SK-N-SH treated with all-trans-retinoic acid at 6 μM for 48 hours (cell line): ENCODE measurements around the gene DOCK4.
A peak's percentile ranks its signal among the peaks of the same experiment; 100 is the strongest.

Source experiments
- ATAC-seq: fragments of 200-7000 bp; cut with Tn5 transposase; 3 replicates; pipeline ENCODE4 v1.9.1; 2020; ENCODE audit warnings: mild to moderate bottlenecking, moderate library complexity
- ARNTL ChIP-seq: fragments of 450-650 bp; formaldehyde crosslinking; IDR thresholded peaks from 2 replicates; pipeline ENCODE4 v1.5.0; 2020; ENCODE audit warnings: low read depth, mild to moderate bottlenecking, moderate library complexity, borderline replicate concordance
- CSDC2 ChIP-seq: fragments of 250-450 bp; sonication (Bioruptor Pico); IDR thresholded peaks from 2 replicates; pipeline ENCODE4 v1.5.0; 2020; ENCODE audit warnings: mild to moderate bottlenecking, moderate library complexity
- GLIS3 ChIP-seq: fragments of 250-450 bp; sonication (Bioruptor Pico); IDR thresholded peaks from 2 replicates; pipeline ENCODE4 v1.5.0; 2020; ENCODE audit warnings: mild to moderate bottlenecking, moderate library complexity
- ISL1 ChIP-seq: fragments of 250-450 bp; sonication (Bioruptor Pico); IDR thresholded peaks from 2 replicates; pipeline ENCODE4 v2.1.2; 2022; ENCODE audit warnings: mild to moderate bottlenecking, moderate library complexity
- OSR1 ChIP-seq: fragments of 250-450 bp; sonication (Bioruptor Pico); IDR thresholded peaks from 2 replicates; pipeline ENCODE4 v1.8.0; 2022; ENCODE audit warnings: moderate library complexity, mild to moderate bottlenecking, inconsistent platforms
- PATZ1 ChIP-seq: fragments of 250-450 bp; sonication (Bioruptor Pico); IDR thresholded peaks from 2 replicates; pipeline ENCODE4 v1.8.0; 2020; ENCODE audit warnings: mild to moderate bottlenecking, moderate library complexity, borderline replicate concordance
- PPARA ChIP-seq: fragments of 250-450 bp; sonication (Bioruptor Pico); IDR thresholded peaks from 2 replicates; pipeline ENCODE4 v1.5.0; 2020; ENCODE audit warnings: mild to moderate bottlenecking, borderline replicate concordance
- RARB ChIP-seq: fragments of 250-450 bp; sonication (Bioruptor Pico); IDR thresholded peaks from 2 replicates; pipeline ENCODE4 v1.8.0; 2021; ENCODE audit warnings: mild to moderate bottlenecking, moderate library complexity
- SNAI2 ChIP-seq: fragments of 250-450 bp; sonication (Bioruptor Pico); IDR thresholded peaks from 2 replicates; pipeline ENCODE4 v1.5.0; 2020; ENCODE audit warnings: mild to moderate bottlenecking, moderate library complexity
- TCF4 ChIP-seq: fragments of 250-450 bp; sonication (Bioruptor Pico); IDR thresholded peaks from 2 replicates; pipeline ENCODE4 v1.8.0; 2021; ENCODE audit warnings: mild to moderate bottlenecking, moderate library complexity, borderline replicate concordance
- TOX ChIP-seq: fragments of 250-450 bp; sonication (Bioruptor Pico); IDR thresholded peaks from 2 replicates; pipeline ENCODE4 v1.8.0; 2021; ENCODE audit warnings: mild to moderate bottlenecking, moderate library complexity, borderline replicate concordance
- ZC3H10 ChIP-seq: fragments of 250-450 bp; sonication (Bioruptor Pico); IDR thresholded peaks from 2 replicates; pipeline ENCODE4 v1.5.1; 2021; ENCODE audit warnings: mild to moderate bottlenecking, moderate library complexity
- ZFP3 ChIP-seq: fragments of 250-450 bp; sonication (Bioruptor Pico); IDR thresholded peaks from 2 replicates; pipeline ENCODE4 v1.5.0; 2020; ENCODE audit warnings: mild to moderate bottlenecking, moderate library complexity
- ZFP30 ChIP-seq: fragments of 450-650 bp; formaldehyde crosslinking; IDR thresholded peaks from 2 replicates; pipeline ENCODE4 v1.5.0; 2022; ENCODE audit warnings: mild to moderate bottlenecking, moderate library complexity
- ZNF565 ChIP-seq: fragments of 450-650 bp; formaldehyde crosslinking; conservative IDR thresholded peaks from 2 replicates; pipeline ENCODE4 v1.5.0; 2020; ENCODE audit warnings: low read depth, mild to moderate bottlenecking, moderate library complexity
- ZNF70 ChIP-seq: fragments of 450-650 bp; formaldehyde crosslinking; IDR thresholded peaks from 2 replicates; pipeline ENCODE4 v1.5.0; 2020; ENCODE audit warnings: mild to moderate bottlenecking, moderate library complexity
- TF ChIP-seq, protein P1 (sequence below): fragments of 250-450 bp; sonication (Bioruptor Pico); IDR thresholded peaks from 2 replicates; pipeline ENCODE4 v1.5.1; 2021; ENCODE audit warnings: mild to moderate bottlenecking, moderate library complexity
- TF ChIP-seq, protein P2 (sequence below): fragments of 250-450 bp; sonication (Bioruptor Pico); IDR thresholded peaks from 2 replicates; pipeline ENCODE4 v1.8.0; 2021; ENCODE audit warnings: low read depth, mild to moderate bottlenecking, moderate library complexity, borderline replicate concordance
- TF ChIP-seq, protein P3 (sequence below): fragments of 250-450 bp; sonication (Bioruptor Pico); IDR thresholded peaks from 2 replicates; pipeline ENCODE4 v1.5.0; 2020; ENCODE audit warnings: mild to moderate bottlenecking, moderate library complexity
- TF ChIP-seq, protein P4 (sequence below): fragments of 250-450 bp; sonication (Bioruptor Pico); IDR thresholded peaks from 2 replicates; pipeline ENCODE4 v1.5.1; 2020; ENCODE audit warnings: low read depth, mild to moderate bottlenecking, moderate library complexity

The DOCK4 gene

DNA sequence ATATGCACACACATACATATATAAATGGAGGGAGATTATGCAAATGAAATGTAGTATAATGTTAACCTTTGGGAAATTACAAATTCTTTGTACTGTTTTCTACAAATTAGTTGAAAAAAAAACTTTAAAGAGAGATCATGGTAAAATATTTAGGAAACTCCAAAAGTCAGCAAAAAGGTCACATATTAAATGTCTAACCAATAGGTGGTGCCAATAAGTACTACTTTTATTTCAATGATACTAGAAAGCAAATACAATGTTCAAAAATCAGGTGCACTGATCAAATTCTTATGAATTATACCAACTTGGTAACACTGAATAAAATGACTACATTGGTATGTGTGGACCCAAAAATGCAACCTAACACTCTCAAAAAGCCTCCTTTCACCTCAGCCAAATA, 276.9 kb downstream of the DOCK4 start:
- TF ChIP-seq RARB (CRISPR knock-in tag) = no peak
- TF ChIP-seq, protein P1, sequence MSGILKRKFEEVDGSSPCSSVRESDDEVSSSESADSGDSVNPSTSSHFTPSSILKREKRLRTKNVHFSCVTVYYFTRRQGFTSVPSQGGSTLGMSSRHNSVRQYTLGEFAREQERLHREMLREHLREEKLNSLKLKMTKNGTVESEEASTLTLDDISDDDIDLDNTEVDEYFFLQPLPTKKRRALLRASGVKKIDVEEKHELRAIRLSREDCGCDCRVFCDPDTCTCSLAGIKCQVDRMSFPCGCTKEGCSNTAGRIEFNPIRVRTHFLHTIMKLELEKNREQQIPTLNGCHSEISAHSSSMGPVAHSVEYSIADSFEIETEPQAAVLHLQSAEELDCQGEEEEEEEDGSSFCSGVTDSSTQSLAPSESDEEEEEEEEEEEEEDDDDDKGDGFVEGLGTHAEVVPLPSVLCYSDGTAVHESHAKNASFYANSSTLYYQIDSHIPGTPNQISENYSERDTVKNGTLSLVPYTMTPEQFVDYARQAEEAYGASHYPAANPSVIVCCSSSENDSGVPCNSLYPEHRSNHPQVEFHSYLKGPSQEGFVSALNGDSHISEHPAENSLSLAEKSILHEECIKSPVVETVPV (CRISPR knock-in tag) = no peak
- ATAC-seq = no peak

GRCh38 chr7:111927353-111928019, 278.7 kb downstream of the DOCK4 start:
- ATAC-seq = no peak
- TF ChIP-seq, protein P2, sequence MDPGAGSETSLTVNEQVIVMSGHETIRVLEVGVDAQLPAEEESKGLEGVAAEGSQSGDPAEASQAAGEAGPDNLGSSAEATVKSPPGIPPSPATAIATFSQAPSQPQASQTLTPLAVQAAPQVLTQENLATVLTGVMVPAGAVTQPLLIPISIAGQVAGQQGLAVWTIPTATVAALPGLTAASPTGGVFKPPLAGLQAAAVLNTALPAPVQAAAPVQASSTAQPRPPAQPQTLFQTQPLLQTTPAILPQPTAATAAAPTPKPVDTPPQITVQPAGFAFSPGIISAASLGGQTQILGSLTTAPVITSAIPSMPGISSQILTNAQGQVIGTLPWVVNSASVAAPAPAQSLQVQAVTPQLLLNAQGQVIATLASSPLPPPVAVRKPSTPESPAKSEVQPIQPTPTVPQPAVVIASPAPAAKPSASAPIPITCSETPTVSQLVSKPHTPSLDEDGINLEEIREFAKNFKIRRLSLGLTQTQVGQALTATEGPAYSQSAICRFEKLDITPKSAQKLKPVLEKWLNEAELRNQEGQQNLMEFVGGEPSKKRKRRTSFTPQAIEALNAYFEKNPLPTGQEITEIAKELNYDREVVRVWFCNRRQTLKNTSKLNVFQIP (CRISPR knock-in tag) = no peak
- TF ChIP-seq RARB (CRISPR knock-in tag) = no peak
- no peak for TF ChIP-seq GLIS3 (CRISPR knock-in tag)
- no peak for TF ChIP-seq PPARA (CRISPR knock-in tag)
- no peak for TF ChIP-seq ZC3H10 (CRISPR knock-in tag)
- TF ChIP-seq TCF4 (CRISPR knock-in tag) = no peak
- no peak for TF ChIP-seq TOX
- no peak for TF ChIP-seq ISL1 (CRISPR knock-in tag)

GRCh38 chr7:111920329-111920728, 285.9 kb downstream of the DOCK4 start:
- TF ChIP-seq GLIS3 (CRISPR knock-in tag) = no peak
- TF ChIP-seq ZNF70 (CRISPR knock-in tag) = no peak
- no peak for TF ChIP-seq SNAI2 (CRISPR knock-in tag)
- no peak for TF ChIP-seq OSR1 (CRISPR knock-in tag)
- ATAC-seq = no peak

DNA sequence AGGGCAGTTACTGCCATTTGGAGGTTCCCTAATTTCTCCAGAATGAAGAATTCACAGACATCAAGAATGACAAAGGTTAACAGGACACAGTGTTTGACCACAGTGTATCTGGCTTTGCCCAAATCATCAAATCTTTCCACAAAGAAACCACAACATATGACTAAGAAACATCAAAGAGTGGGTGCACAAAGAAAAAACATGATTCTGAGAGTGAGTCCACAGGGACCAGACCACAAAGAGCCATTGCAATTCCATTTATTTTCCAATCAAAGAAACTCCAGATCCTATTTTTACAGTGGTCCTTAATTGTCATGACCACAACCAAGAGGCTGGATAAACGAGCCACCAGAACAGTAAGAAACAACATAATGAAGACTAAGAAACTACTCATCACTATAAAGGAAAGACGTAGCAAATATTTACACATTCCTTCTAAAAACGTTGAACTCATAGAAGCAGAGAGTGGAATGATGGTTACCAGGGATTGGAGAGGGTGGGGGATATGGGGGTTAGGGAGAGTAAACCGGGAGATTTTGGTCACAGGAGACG, 286.5 kb downstream of the DOCK4 start:
- TF ChIP-seq ZFP3 (CRISPR knock-in tag) (no peak), PATZ1 (peak; percentile 30; the same call in 1 of the 2 replicates)
- TF ChIP-seq, all 23 proteins: peak for 1
- ATAC-seq = peak; percentile 39; the same call in 1 of the 3 replicates

DNA sequence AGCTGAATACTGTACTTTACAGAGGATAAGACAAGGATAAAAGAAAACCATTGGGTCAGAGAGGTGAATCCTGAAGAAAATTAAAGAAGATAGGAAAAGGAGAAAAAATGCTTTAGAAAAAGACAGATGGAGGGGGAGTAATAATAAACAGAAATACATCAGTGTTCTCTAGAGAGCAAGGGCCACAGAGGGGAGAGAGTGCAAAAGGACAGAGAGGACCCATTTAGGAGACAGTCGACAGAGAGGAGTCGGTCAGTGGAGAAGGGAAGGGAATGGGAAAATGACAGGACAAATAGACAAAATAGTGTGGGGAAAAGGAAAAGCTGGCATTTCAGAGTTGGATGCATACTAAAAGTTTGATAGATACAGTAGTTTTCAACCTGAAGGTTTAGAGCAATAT, 287.0 kb downstream of the DOCK4 start:
- no peak for ATAC-seq
- TF ChIP-seq, protein P3, sequence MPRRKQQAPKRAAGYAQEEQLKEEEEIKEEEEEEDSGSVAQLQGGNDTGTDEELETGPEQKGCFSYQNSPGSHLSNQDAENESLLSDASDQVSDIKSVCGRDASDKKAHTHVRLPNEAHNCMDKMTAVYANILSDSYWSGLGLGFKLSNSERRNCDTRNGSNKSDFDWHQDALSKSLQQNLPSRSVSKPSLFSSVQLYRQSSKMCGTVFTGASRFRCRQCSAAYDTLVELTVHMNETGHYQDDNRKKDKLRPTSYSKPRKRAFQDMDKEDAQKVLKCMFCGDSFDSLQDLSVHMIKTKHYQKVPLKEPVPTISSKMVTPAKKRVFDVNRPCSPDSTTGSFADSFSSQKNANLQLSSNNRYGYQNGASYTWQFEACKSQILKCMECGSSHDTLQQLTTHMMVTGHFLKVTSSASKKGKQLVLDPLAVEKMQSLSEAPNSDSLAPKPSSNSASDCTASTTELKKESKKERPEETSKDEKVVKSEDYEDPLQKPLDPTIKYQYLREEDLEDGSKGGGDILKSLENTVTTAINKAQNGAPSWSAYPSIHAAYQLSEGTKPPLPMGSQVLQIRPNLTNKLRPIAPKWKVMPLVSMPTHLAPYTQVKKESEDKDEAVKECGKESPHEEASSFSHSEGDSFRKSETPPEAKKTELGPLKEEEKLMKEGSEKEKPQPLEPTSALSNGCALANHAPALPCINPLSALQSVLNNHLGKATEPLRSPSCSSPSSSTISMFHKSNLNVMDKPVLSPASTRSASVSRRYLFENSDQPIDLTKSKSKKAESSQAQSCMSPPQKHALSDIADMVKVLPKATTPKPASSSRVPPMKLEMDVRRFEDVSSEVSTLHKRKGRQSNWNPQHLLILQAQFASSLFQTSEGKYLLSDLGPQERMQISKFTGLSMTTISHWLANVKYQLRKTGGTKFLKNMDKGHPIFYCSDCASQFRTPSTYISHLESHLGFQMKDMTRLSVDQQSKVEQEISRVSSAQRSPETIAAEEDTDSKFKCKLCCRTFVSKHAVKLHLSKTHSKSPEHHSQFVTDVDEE (CRISPR knock-in tag) = no peak
- no peak for TF ChIP-seq TCF4 (CRISPR knock-in tag)
- TF ChIP-seq ZNF565 (CRISPR knock-in tag) = no peak
- no peak for TF ChIP-seq SNAI2 (CRISPR knock-in tag)

GRCh38 chr7:111918461-111918860, 287.7 kb downstream of the DOCK4 start:
- no peak for ATAC-seq
- TF ChIP-seq ZFP30 (CRISPR knock-in tag) (no peak), OSR1 (CRISPR knock-in tag) (no peak), CSDC2 (no peak), ISL1 (CRISPR knock-in tag) (no peak), TOX (no peak), ARNTL (CRISPR knock-in tag) (no peak)
- TF ChIP-seq, protein P2 (CRISPR knock-in tag) = no peak
- TF ChIP-seq, protein P4, sequence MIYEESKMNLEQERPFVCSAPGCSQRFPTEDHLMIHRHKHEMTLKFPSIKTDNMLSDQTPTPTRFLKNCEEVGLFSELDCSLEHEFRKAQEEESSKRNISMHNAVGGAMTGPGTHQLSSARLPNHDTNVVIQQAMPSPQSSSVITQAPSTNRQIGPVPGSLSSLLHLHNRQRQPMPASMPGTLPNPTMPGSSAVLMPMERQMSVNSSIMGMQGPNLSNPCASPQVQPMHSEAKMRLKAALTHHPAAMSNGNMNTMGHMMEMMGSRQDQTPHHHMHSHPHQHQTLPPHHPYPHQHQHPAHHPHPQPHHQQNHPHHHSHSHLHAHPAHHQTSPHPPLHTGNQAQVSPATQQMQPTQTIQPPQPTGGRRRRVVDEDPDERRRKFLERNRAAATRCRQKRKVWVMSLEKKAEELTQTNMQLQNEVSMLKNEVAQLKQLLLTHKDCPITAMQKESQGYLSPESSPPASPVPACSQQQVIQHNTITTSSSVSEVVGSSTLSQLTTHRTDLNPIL (CRISPR knock-in tag) = no peak
